Endothelial cell of umbilical vein (primary cell): ENCODE data around the gene PCDHGB7. TPM values are rescaled to one million over a fixed set of nuclear protein-coding genes. Genes with fewer than 3 reads are reported as not detected.
"Not testable (repeated sequence)": the region's sequence is repeated elsewhere in the genome, so short reads cannot be mapped to it uniquely, and the experiment has no call there.

Source experiments
- BruUV-seq: library from RNA; stranded (reverse); fragments of 400-500 nt; replicated peaks from 2 replicates; lab custom pipeline; 2021; lab: Mats Ljungman, UMichigan
- CTCF ChIA-PET: fragments of 300-600, 350-600 bp; sonication (Branson Sonifier 250); formaldehyde crosslinking; loops from one replicate; lab custom pipeline; 2021; ENCODE audit warnings: antibody characterized with exemption, inconsistent platforms; lab: Charles Lee
- POLR2A ChIA-PET: fragments of 300-600, 350-600 bp; sonication (Branson Sonifier 250); formaldehyde crosslinking; loops from one replicate; lab custom pipeline; 2021; ENCODE audit warnings: antibody characterized with exemption, inconsistent platforms; lab: Charles Lee
- DNase-seq: peaks from one replicate; pipeline ENCODE4 v3.0.0-alpha.2; 2011; ENCODE audit warnings: low read depth, low spot score
- FAIRE-seq: peaks from 2 replicates; lab custom pipeline; 2011; peaks lifted over from hg19 to GRCh38; lab: Jason Lieb, UNC
- H2AFZ ChIP-seq: 2 replicates; pipeline ENCODE4 v1.6.0; 2012; ENCODE audit warnings: low read depth, low read length, control low read depth, inconsistent platforms
- H3K27ac ChIP-seq: 2 replicates; pipeline ENCODE4 v1.5.1; 2011; ENCODE audit warnings: low read depth, mild to moderate bottlenecking, control low read depth, low read length, moderate library complexity; ENCODE audit not compliant: insufficient read depth
- H3K27me3 ChIP-seq, 2 experiments: 2 replicates each; pipeline versions ENCODE4 v1.6.0 to v1.6.1; 2011; ENCODE audit warnings: low read length in 2 of 2, mixed read lengths in 1 of 2; ENCODE audit not compliant: control insufficient read depth in 2 of 2, insufficient read depth in 2 of 2
- H3K36me3 ChIP-seq, 2 experiments: 2 replicates in 1 of 2; 3 replicates in 1 of 2; pipeline ENCODE4 v1.5.1; 2011; ENCODE audit warnings: low read length in 2 of 2, mild to moderate bottlenecking in 1 of 2, moderate library complexity in 1 of 2; ENCODE audit not compliant: control insufficient read depth in 2 of 2, insufficient read depth in 2 of 2; ENCODE audit errors: extremely low read depth in 1 of 2
- H3K4me1 ChIP-seq: 3 replicates; pipeline ENCODE4 v1.5.1; 2011; ENCODE audit warnings: mild to moderate bottlenecking, low read length; ENCODE audit not compliant: control insufficient read depth, insufficient read depth; ENCODE audit errors: extremely low read depth
- H3K4me2 ChIP-seq: 2 replicates; pipeline ENCODE4 v1.6.1; 2011; ENCODE audit warnings: low read length, control low read depth, mixed read lengths; ENCODE audit not compliant: insufficient read depth
- H3K4me3 ChIP-seq, 3 experiments: fragments of 200-600 bp in 1 of 3; sonication (generic), shearing (Covaris generic) in 1 of 3; replicated peaks in 1 of 3; 2 replicates each; pipeline ENCODE4 v1.5.1; 2011 to 2016; ENCODE audit warnings: control low read depth in 3 of 3, low read length in 3 of 3, mild to moderate bottlenecking in 2 of 3, inconsistent platforms in 1 of 3, low read depth in 1 of 3, moderate library complexity in 1 of 3; ENCODE audit not compliant: insufficient read depth in 1 of 3
- H3K79me2 ChIP-seq: 2 replicates; pipeline ENCODE4 v1.6.0; 2012; ENCODE audit warnings: low read length, inconsistent platforms; ENCODE audit not compliant: control insufficient read depth, insufficient read depth
- H3K9ac ChIP-seq: replicated peaks from 2 replicates; pipeline ENCODE3; 2011; ENCODE audit warnings: low read length, control low read depth; ENCODE audit not compliant: insufficient read depth; ENCODE audit errors: extremely low read depth
- H3K9me1 ChIP-seq: replicated peaks from 3 replicates; pipeline ENCODE4 v1.6.0; 2011; ENCODE audit warnings: mild to moderate bottlenecking, low read length; ENCODE audit not compliant: control insufficient read depth, insufficient read depth; ENCODE audit errors: extremely low read depth
- H3K9me3 ChIP-seq: replicated peaks from 2 replicates; pipeline ENCODE4 v1.5.1; 2012; ENCODE audit warnings: low read length, inconsistent platforms; ENCODE audit not compliant: control insufficient read depth, insufficient read depth
- H4K20me1 ChIP-seq: replicated peaks from 2 replicates; pipeline ENCODE3; 2011; ENCODE audit warnings: mild to moderate bottlenecking, low read length; ENCODE audit not compliant: control insufficient read depth, insufficient read depth; ENCODE audit errors: extremely low read depth
- dilution Hi-C: fragments of 300-500 bp; cut with MboI; formaldehyde crosslinking; loops from one replicate; pipeline ENCODE4 v1.15.0; 2019; ENCODE audit warnings: low sequenced_read_pairs; ENCODE audit not compliant: extremely low pct_ligation_motif_present
- intact Hi-C: fragments of 100-400 bp; cut with micrococcal nuclease; formaldehyde crosslinking; loops from one replicate; pipeline ENCODE4 v1.10.0; 2022
- polyA plus RNA-seq, 4 experiments: library from polyadenylated mRNA; depleted of rRNA in 3 of 4; stranded (reverse) in 3 of 4; unstranded in 1 of 4; fragments of >200 nt; gene quantifications; 2 replicates each; pipeline versions ENCODE4 v1.2.1 to v1.2.3, GENCODE V29; 2011 to 2012; ENCODE audit warnings: missing spikeins in 1 of 4
- total RNA-seq: library from RNA; stranded (reverse); gene quantifications from 2 replicates; pipeline ENCODE4 v1.2.3, GENCODE V29; 2021
- TF ChIP-seq, protein P1 (sequence below), 2 donors: IDR thresholded peaks; 1 replicate in 1 of 2; 2 replicates in 1 of 2; pipeline ENCODE4 v1.5.1; 2011; ENCODE audit warnings: low read length in 2 of 2, mild to moderate bottlenecking in 2 of 2, moderate library complexity in 2 of 2, control low read depth in 1 of 2, inconsistent platforms in 1 of 2, low read depth in 1 of 2; ENCODE audit not compliant: insufficient read depth in 1 of 2; ENCODE audit errors: extremely low read depth in 1 of 2

The PCDHGB7 gene
- total and polyA plus RNA-seq, 2 donors (not counting 3 experiments of a cell fraction or from before 2014, with no cell fraction given): 6.5 to 13.0 TPM

DNA sequence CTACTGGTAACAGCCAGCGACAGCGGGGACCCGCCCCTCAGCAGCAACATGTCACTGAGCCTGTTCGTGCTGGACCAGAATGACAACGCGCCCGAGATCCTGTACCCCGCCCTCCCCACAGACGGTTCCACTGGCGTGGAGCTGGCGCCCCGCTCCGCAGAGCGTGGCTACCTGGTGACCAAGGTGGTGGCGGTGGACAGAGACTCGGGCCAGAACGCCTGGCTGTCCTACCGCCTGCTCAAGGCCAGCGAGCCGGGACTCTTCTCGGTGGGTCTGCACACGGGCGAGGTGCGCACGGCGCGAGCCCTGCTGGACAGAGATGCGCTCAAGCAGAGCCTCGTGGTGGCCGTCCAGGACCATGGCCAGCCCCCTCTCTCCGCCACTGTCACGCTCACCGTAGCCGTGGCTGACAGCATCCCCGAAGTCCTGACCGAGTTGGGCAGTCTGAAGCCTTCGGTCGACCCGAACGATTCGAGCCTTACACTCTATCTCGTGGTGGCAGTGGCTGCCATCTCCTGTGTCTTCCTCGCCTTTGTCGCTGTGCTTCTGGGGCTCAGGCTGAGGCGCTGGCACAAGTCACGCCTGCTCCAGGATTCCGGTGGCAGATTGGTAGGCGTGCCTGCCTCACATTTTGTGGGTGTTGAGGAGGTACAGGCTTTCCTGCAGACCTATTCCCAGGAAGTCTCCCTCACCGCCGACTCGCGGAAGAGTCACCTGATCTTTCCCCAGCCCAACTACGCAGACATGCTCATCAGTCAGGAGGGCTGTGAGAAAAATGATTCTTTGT lies 22.9 kb upstream of the PCDHGB7 start:
- H3K27ac ChIP-seq, DNase-seq, H3K9ac ChIP-seq, H3K79me2 ChIP-seq, H3K9me3 ChIP-seq, H3K4me2 ChIP-seq, H3K4me1 ChIP-seq, FAIRE-seq, H3K9me1 ChIP-seq, POLR2A ChIA-PET, BruUV-seq, H4K20me1 ChIP-seq, H3K36me3 ChIP-seq, H2AFZ ChIP-seq, intact Hi-C loops, H3K4me3 ChIP-seq, dilution Hi-C loops: not testable (repeated sequence)
- CTCF ChIA-PET: interaction anchor here (1.0 to 3.5 kb wide), 3 partner anchors 13 to 171 kb away, joined by 3 to 21 read pairs (median 3); partner anchors contain the start of genes PCDHB14 and PCDHGA7
- H3K27me3 ChIP-seq: peaks cover 32 to 81% of the 10 kb centered on the region in 2 experiments

DNA sequence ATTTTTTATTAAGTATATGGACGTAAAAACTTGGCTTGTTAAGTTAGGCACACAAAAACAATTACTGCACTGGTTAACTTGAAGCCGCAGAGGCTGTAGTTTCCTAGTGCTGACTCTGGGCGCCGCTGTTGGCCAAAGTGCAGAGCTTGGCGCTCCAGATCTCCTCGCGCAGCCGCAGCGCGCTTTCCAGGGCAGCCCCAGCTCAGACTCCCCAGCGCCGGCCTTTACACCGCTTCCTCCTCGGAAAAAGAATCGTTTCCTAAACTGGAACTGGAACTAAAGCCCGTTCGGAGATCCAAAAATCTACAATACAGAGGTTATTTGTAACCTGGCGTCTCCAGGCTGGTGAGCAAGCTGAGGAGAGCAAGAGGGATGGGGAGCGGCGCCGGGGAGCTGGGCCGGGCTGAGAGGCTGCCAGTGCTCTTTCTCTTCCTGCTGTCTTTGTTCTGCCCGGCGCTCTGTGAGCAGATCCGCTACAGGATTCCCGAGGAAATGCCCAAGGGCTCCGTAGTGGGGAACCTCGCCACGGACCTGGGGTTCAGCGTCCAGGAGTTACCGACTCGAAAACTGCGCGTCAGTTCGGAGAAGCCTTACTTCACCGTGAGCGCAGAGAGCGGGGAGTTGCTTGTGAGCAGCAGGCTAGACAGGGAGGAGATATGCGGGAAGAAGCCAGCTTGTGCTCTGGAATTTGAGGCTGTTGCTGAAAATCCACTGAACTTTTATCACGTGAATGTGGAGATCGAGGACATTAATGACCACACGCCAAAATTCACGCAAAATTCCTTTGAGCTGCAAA lies 19.5 kb upstream of the PCDHGB7 start, which contains the start of gene PCDHGB5:
PCDHGB5 (plus strand) TSS at position 192 of the 796 bp plus-strand sequence; CDS start at position 373, 181 bp downstream.
- ChIA-PET CTCF (interaction anchor here (0.6 to 3.5 kb wide), 25 partner anchors 8 to 169 kb away, joined by 3 to 45 read pairs (median 9); partner anchors contain the start of genes PCDHGA10, PCDHGA11, PCDHGA12 and PCDHGA2), POLR2A (interaction anchor here (1.5 kb wide), 1 partner anchor 166 kb away, joined by 3 read pairs; no protein-coding TSS in a partner anchor)
- H3K9me3 ChIP-seq, intact Hi-C loops, H3K27ac ChIP-seq, H3K36me3 ChIP-seq, H2AFZ ChIP-seq, H3K4me1 ChIP-seq, H3K79me2 ChIP-seq, H3K9me1 ChIP-seq, H4K20me1 ChIP-seq, dilution Hi-C loops: not testable (repeated sequence)
- Histone ChIP-seq H3K9ac (peak within 1 kb of the TSS; percentile 6), H3K4me2 (peak within 1 kb of the TSS; percentile 5), H3K27me3 (peaks cover 34 to 69% of the 10 kb centered on the region in 2 experiments), H3K4me3 (peak within 1 kb of the TSS in 1 of 3 experiments; percentile 23)
- peak; percentile 85 for FAIRE-seq
- peak; percentile 44 for DNase-seq
- TF ChIP-seq, protein P1, sequence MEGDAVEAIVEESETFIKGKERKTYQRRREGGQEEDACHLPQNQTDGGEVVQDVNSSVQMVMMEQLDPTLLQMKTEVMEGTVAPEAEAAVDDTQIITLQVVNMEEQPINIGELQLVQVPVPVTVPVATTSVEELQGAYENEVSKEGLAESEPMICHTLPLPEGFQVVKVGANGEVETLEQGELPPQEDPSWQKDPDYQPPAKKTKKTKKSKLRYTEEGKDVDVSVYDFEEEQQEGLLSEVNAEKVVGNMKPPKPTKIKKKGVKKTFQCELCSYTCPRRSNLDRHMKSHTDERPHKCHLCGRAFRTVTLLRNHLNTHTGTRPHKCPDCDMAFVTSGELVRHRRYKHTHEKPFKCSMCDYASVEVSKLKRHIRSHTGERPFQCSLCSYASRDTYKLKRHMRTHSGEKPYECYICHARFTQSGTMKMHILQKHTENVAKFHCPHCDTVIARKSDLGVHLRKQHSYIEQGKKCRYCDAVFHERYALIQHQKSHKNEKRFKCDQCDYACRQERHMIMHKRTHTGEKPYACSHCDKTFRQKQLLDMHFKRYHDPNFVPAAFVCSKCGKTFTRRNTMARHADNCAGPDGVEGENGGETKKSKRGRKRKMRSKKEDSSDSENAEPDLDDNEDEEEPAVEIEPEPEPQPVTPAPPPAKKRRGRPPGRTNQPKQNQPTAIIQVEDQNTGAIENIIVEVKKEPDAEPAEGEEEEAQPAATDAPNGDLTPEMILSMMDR (IDR thresholded peaks at IDR 0.05; ENCODE audit: extremely low read depth in 1 of 2, insufficient read depth in 1 of 2, low read depth in 1 of 2, low read length in 2 of 2): peak; percentile 59 to 62
- BruUV-seq: TSS peak; percentile 48
